ENCODE measurements around the gene GJB4. TPM values are rescaled to one million over a fixed set of nuclear protein-coding genes. Genes with fewer than 3 reads are reported as not detected.

Gene GJB4
- total and polyA plus RNA-seq, 4 donors, result 0.06 to 0.29 (median 0.12) TPM; not detected in 1

DNA sequence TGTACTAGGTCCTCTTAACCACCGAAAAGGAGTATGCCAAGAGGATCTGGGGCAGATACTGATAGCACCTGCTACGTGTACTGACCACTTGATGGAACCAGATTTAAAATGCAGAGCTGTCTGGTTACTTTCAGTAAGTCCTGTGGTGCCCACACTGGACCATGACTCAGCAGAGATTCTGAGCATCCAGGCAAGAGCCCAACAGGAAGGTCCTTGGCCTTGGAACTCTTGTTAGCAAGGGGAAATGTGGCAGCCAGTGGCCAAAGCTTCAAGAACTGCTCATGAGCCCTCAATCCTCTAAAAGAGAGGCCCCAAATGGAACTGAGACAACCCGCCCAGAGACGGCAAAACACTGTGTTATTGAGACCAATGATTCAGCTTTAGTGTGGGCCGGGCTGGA, 8.9 kb upstream of the GJB4 start:
- ATAC-seq (ENCODE audit: insufficient read depth, low FRiP score) (no peak), DNase-seq (no peak)
- H3K36me3 ChIP-seq (ENCODE audit: control insufficient read depth in 4 of 4, insufficient read depth in 4 of 4, low read length in 4 of 4), result no peaks in the 10 kb centered on the region
- peaks cover 0 to 13% (median 0%) of the 10 kb centered on the region in 3 donors for H3K27me3 ChIP-seq (ENCODE audit: control insufficient read depth in 3 of 3, insufficient read depth in 3 of 3, low read length in 2 of 3)
- H3K27ac ChIP-seq (ENCODE audit: low read depth in 1 of 2, low read length in 1 of 2), result no peak overlapping the region
- no peaks in the 10 kb centered on the region for H3K9me3 ChIP-seq (ENCODE audit: control insufficient read depth in 4 of 4, insufficient read depth in 3 of 4, low read length in 3 of 4)
- TF ChIP-seq CTCF (IDR thresholded peaks at IDR 0.05; ENCODE audit: control extremely low read depth, extremely low read depth), result no peak
- H3K4me1 ChIP-seq (ENCODE audit: control insufficient read depth in 5 of 5, insufficient read depth in 5 of 5, low read length in 5 of 5), result no peaks in the 10 kb centered on the region
- WGBS, 2 donors, result 86 to 96% methylated on average over 5 of the region's 5 CpGs
- no peak overlapping the region for H3K4me3 ChIP-seq
- no peak overlapping the region for H3K9ac ChIP-seq (ENCODE audit: insufficient read depth in 1 of 2, low read length in 2 of 2)

DNA sequence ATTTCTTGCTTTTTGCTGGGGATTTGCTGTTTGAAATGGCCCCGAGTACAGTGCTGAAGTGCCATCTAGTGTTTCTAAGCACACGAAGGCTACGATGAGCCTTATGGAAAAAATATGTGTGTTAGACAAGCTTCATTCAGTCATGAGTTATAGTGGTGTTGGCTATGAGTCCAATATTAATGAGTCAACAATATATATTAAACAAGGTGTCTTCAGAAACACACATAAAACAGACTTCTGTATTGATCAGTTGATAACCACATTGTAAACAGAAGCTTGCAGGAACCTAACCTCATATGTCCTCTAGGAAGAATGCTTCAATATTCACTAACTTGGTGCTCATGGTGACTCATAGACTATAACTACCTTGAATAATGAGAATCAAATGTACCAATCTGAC, 6.4 kb upstream of the GJB4 start:
- DNase-seq (no peak), ATAC-seq (ENCODE audit: insufficient read depth, low FRiP score) (no peak)
- WGBS, 2 donors, result 72 to 85% methylated on average over 3 of the region's 3 CpGs
- Histone ChIP-seq H3K4me3 (no peak overlapping the region), H3K27me3 (ENCODE audit: control insufficient read depth in 3 of 3, insufficient read depth in 3 of 3, low read length in 2 of 3) (peaks cover 0 to 8% (median 0%) of the 10 kb centered on the region in 3 donors), H3K4me1 (ENCODE audit: control insufficient read depth in 5 of 5, insufficient read depth in 5 of 5, low read length in 5 of 5) (no peaks in the 10 kb centered on the region), H3K9me3 (ENCODE audit: control insufficient read depth in 4 of 4, insufficient read depth in 3 of 4, low read length in 3 of 4) (no peaks in the 10 kb centered on the region), H3K27ac (ENCODE audit: low read depth in 1 of 2, low read length in 1 of 2) (no peak overlapping the region), H3K36me3 (ENCODE audit: control insufficient read depth in 4 of 4, insufficient read depth in 4 of 4, low read length in 4 of 4) (no peaks in the 10 kb centered on the region), H3K9ac (ENCODE audit: insufficient read depth in 1 of 2, low read length in 2 of 2) (no peak overlapping the region)
- TF ChIP-seq CTCF (IDR thresholded peaks at IDR 0.05; ENCODE audit: control extremely low read depth, extremely low read depth), result no peak

DNA sequence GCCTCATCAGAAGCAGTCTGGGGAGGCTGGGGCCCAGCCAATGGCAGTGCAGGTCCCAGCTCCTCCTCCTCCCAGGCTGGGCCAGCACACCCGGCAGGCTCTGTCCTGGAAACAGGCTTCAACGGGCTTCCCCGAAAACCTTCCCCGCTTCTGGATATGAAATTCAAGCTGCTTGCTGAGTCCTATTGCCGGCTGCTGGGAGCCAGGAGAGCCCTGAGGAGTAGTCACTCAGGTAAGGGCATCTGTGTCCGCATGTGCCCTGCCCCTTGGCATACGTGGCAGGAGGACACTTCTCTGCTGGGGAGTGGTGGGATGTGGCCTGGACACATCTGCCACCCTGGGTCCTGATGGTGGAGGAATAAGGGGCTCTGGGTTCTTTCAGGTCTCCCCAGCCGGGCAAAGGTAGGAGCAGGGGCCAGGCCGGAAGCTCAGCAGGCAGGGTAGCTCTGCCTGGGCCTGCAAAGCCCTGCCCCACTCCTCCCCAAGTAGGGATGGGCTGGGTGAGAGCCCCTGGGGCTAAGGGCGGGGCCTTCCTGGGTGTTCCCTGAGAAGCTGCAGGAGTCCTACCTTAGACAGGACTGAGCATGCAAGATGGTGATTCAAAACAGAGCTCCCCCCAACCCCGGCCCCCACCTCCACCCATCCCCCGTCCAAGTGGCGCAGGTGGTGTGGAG, 4.4 kb upstream of the GJB4 start, which contains the start of gene GJB5:
Gene GJB5, plus strand, starts transcription at position 84 of the 674 bp plus-strand sequence. CDS start 2,284 bp downstream, outside the sequence.
- Histone ChIP-seq H3K27ac (ENCODE audit: low read depth in 1 of 2, low read length in 1 of 2) (no peak within 1 kb of the TSS), H3K9me3 (ENCODE audit: control insufficient read depth in 4 of 4, insufficient read depth in 3 of 4, low read length in 3 of 4) (no peaks in the 10 kb centered on the region), H3K36me3 (ENCODE audit: control insufficient read depth in 4 of 4, insufficient read depth in 4 of 4, low read length in 4 of 4) (no peaks in the 10 kb centered on the region), H3K4me1 (ENCODE audit: control insufficient read depth in 5 of 5, insufficient read depth in 5 of 5, low read length in 5 of 5) (no peaks in the 10 kb centered on the region), H3K4me3 (no peak within 1 kb of the TSS), H3K27me3 (ENCODE audit: control insufficient read depth in 3 of 3, insufficient read depth in 3 of 3, low read length in 2 of 3) (no peaks in the 10 kb centered on the region), H3K9ac (ENCODE audit: insufficient read depth in 1 of 2, low read length in 2 of 2) (no peak within 1 kb of the TSS)
- no peak for TF ChIP-seq CTCF (IDR thresholded peaks at IDR 0.05; ENCODE audit: control extremely low read depth, extremely low read depth)
- no peak for ATAC-seq (ENCODE audit: insufficient read depth, low FRiP score)
- no peak for DNase-seq
- 78 to 80% methylated on average over 13 of the region's 13 CpGs for whole genome bisulfite sequencing, 2 donors
